ENCODE measurements around the gene NAV1.

The NAV1 gene

GRCh38 chr1:201573030-201573429 is 34.1 kb downstream of the NAV1 start:
- TF ChIP-seq EZH2phosphoT487 (IDR thresholded peaks at IDR 0.05; ENCODE audit: low read length) (no peak), CTCF (IDR thresholded peaks at IDR 0.05; ENCODE audit: low read length) (no peak), EZH2 (optimal IDR thresholded peaks at IDR 0.05; ENCODE audit: low read depth, low read length) (no peak)
- Histone ChIP-seq H3K79me2 (ENCODE audit: low read length) (no peaks in the 10 kb centered on the region), H3K9ac (ENCODE audit: low read length) (no peak overlapping the region), H3K4me3 (ENCODE audit: low read length) (no peak overlapping the region), H3K36me3 (replicated peaks; ENCODE audit: insufficient read depth, low read length) (no peaks in the 10 kb centered on the region), H3K4me1 (ENCODE audit: low read length) (no peaks in the 10 kb centered on the region), H3K27me3 (replicated peaks; ENCODE audit: insufficient read depth, low read length) (no peaks in the 10 kb centered on the region), H3K9me3 (replicated peaks; ENCODE audit: insufficient read depth, low read length) (no peaks in the 10 kb centered on the region), H3F3A (ENCODE audit: insufficient read depth, low read length) (no peaks in the 10 kb centered on the region), H3K4me2 (ENCODE audit: low read depth, low read length) (no peak overlapping the region), H2AFZ (ENCODE audit: low read length) (no peak overlapping the region), H3K9me2 (replicated peaks; ENCODE audit: insufficient read depth, low read length) (no peaks in the 10 kb centered on the region), H3K27ac (ENCODE audit: low read length) (no peak overlapping the region), H4K20me1 (ENCODE audit: insufficient read depth, low read length) (no peaks in the 10 kb centered on the region)
- no peak for DNase-seq

- no peak overlapping the region for H3K27ac ChIP-seq (ENCODE audit: low read length)
- H3K9me2 ChIP-seq (replicated peaks; ENCODE audit: insufficient read depth, low read length) = no peaks in the 10 kb centered on the region
- no peaks in the 10 kb centered on the region for H3K27me3 ChIP-seq (replicated peaks; ENCODE audit: insufficient read depth, low read length)
- H4K20me1 ChIP-seq (ENCODE audit: insufficient read depth, low read length) = no peaks in the 10 kb centered on the region
- DNase-seq = no peak
- H3F3A ChIP-seq (ENCODE audit: insufficient read depth, low read length) = no peaks in the 10 kb centered on the region
- H3K9me3 ChIP-seq (replicated peaks; ENCODE audit: insufficient read depth, low read length) = no peaks in the 10 kb centered on the region
- H3K79me2 ChIP-seq (ENCODE audit: low read length) = no peaks in the 10 kb centered on the region
- no peaks in the 10 kb centered on the region for H3K4me1 ChIP-seq (ENCODE audit: low read length)
- H3K4me2 ChIP-seq (ENCODE audit: low read depth, low read length) = no peak overlapping the region
- no peak overlapping the region for H3K9ac ChIP-seq (ENCODE audit: low read length)
- TF ChIP-seq CTCF (IDR thresholded peaks at IDR 0.05; ENCODE audit: low read length) = no peak
- no peak for TF ChIP-seq EZH2phosphoT487 (IDR thresholded peaks at IDR 0.05; ENCODE audit: low read length)
- no peak for TF ChIP-seq EZH2 (optimal IDR thresholded peaks at IDR 0.05; ENCODE audit: low read depth, low read length)
- no peak overlapping the region for H3K4me3 ChIP-seq (ENCODE audit: low read length)
- no peak overlapping the region for H2AFZ ChIP-seq (ENCODE audit: low read length)
- H3K36me3 ChIP-seq (replicated peaks; ENCODE audit: insufficient read depth, low read length) = no peaks in the 10 kb centered on the region
Measured at GRCh38 chr1:201573923-201574322, 35.0 kb downstream of the NAV1 start.

- Histone ChIP-seq H3K4me3 (ENCODE audit: low read length) (no peak overlapping the region), H3K36me3 (replicated peaks; ENCODE audit: insufficient read depth, low read length) (no peaks in the 10 kb centered on the region), H3K4me2 (ENCODE audit: low read depth, low read length) (no peak overlapping the region), H3K9me3 (replicated peaks; ENCODE audit: insufficient read depth, low read length) (no peaks in the 10 kb centered on the region), H3K27me3 (replicated peaks; ENCODE audit: insufficient read depth, low read length) (no peaks in the 10 kb centered on the region), H3K9ac (ENCODE audit: low read length) (no peak overlapping the region), H3K4me1 (ENCODE audit: low read length) (no peaks in the 10 kb centered on the region), H3F3A (ENCODE audit: insufficient read depth, low read length) (no peaks in the 10 kb centered on the region), H3K9me2 (replicated peaks; ENCODE audit: insufficient read depth, low read length) (no peaks in the 10 kb centered on the region), H2AFZ (ENCODE audit: low read length) (no peak overlapping the region), H3K79me2 (ENCODE audit: low read length) (no peaks in the 10 kb centered on the region), H3K27ac (ENCODE audit: low read length) (no peak overlapping the region), H4K20me1 (ENCODE audit: insufficient read depth, low read length) (no peaks in the 10 kb centered on the region)
- no peak for DNase-seq
- TF ChIP-seq EZH2 (optimal IDR thresholded peaks at IDR 0.05; ENCODE audit: low read depth, low read length) (no peak), EZH2phosphoT487 (IDR thresholded peaks at IDR 0.05; ENCODE audit: low read length) (no peak), CTCF (IDR thresholded peaks at IDR 0.05; ENCODE audit: low read length) (no peak)
Measured at GRCh38 chr1:201575912-201576311, 37.0 kb downstream of the NAV1 start.
